ENCODE measurements around the gene RIMS4. TPM values are rescaled to one million over a fixed set of nuclear protein-coding genes. Genes with fewer than 3 reads are reported as not detected.

Gene RIMS4
- polyA plus RNA-seq, 3 donors = not detected

- TF ChIP-seq, protein P1, sequence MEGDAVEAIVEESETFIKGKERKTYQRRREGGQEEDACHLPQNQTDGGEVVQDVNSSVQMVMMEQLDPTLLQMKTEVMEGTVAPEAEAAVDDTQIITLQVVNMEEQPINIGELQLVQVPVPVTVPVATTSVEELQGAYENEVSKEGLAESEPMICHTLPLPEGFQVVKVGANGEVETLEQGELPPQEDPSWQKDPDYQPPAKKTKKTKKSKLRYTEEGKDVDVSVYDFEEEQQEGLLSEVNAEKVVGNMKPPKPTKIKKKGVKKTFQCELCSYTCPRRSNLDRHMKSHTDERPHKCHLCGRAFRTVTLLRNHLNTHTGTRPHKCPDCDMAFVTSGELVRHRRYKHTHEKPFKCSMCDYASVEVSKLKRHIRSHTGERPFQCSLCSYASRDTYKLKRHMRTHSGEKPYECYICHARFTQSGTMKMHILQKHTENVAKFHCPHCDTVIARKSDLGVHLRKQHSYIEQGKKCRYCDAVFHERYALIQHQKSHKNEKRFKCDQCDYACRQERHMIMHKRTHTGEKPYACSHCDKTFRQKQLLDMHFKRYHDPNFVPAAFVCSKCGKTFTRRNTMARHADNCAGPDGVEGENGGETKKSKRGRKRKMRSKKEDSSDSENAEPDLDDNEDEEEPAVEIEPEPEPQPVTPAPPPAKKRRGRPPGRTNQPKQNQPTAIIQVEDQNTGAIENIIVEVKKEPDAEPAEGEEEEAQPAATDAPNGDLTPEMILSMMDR (IDR thresholded peaks at IDR 0.05) = no peak
- peak in 1 of 3 donors; percentile 19 for DNase-seq
- Mint-ChIP-seq H3K9me3 (peaks cover 0 to 2% (median 0%) of the 10 kb centered on the region in 7 donors), H3K27ac (no peak overlapping the region), H3K27me3 (ENCODE audit: low read depth in 3 of 3) (peaks cover 1 to 2% (median 2%) of the 10 kb centered on the region in 3 donors), H3K4me3 (no peak overlapping the region), H3K36me3 (no peaks in the 10 kb centered on the region), H3K4me1 (no peaks in the 10 kb centered on the region)
- Histone ChIP-seq H3K27me3 (ENCODE audit: control insufficient read depth in 2 of 2, insufficient read depth in 2 of 2, low read length in 2 of 2) (no peaks in the 10 kb centered on the region), H3K4me2 (replicated peaks; ENCODE audit: extremely low read depth, low read length, poor library complexity, severe bottlenecking) (no peak overlapping the region), H3K9ac (ENCODE audit: insufficient read depth, low read length, poor library complexity, severe bottlenecking) (no peak overlapping the region), H2AFZ (ENCODE audit: insufficient read depth, low read depth, low read length, poor library complexity, severe bottlenecking) (no peak overlapping the region), H3K36me3 (replicated peaks in 1 of 2; ENCODE audit: control insufficient read depth in 1 of 2, insufficient read depth in 2 of 2, low read length in 2 of 2) (no peaks in the 10 kb centered on the region), H3K79me2 (ENCODE audit: insufficient read depth, low read length) (no peaks in the 10 kb centered on the region), H3K9me3 (replicated peaks in 1 of 2; ENCODE audit: control insufficient read depth in 1 of 2, insufficient read depth in 1 of 2, low read length in 2 of 2) (no peaks in the 10 kb centered on the region), H3K4me3 (replicated peaks in 1 of 3; ENCODE audit: low read depth in 2 of 3, low read length in 3 of 3) (no peak overlapping the region), H3K27ac (ENCODE audit: low read depth in 1 of 2, low read length in 2 of 2) (no peak overlapping the region), H3K4me1 (ENCODE audit: control insufficient read depth in 1 of 2, insufficient read depth in 2 of 2, low read length in 2 of 2) (no peaks in the 10 kb centered on the region), H4K20me1 (ENCODE audit: insufficient read depth, low read length) (no peaks in the 10 kb centered on the region)
- intact Hi-C loops (cut with micrococcal nuclease) = no loop called here
- 72% methylated on average over 3 of the region's 4 CpGs for WGBS (ENCODE audit: insufficient coverage)
These were observed 105.8 kb downstream of the RIMS4 start for GRCh38 chr20:44704551-44704971.

DNA sequence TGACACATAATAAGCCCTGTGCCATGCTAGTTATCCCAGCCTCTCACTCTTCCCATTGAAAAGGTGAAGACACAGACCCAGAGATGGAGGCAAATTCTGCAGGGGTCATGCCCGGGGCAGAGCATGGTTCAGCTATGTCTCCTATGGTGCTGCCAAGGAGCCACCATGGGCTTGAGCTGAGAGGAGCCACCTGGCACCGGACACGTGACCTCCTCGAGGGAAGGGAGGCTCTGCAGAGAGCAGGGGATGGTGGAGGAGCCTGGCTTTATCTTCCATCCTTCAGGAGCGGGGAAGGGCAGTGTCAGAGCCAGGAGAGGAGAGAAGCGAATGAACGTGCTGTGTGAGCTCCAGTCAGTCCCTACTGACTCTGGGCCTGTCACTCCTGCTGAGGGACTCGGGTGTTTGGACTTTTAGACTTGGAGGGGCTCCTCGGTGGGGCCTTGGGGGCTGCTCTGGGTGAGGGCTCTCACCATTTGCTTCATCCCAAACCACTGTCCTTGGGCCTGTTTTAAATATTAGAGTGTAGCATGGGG is 106.3 kb downstream of the RIMS4 start:
- no peaks in the 10 kb centered on the region for H3K36me3 Mint-ChIP-seq
- H3K36me3 ChIP-seq (replicated peaks in 1 of 2; ENCODE audit: control insufficient read depth in 1 of 2, insufficient read depth in 2 of 2, low read length in 2 of 2) = no peaks in the 10 kb centered on the region
- H3K27ac ChIP-seq (ENCODE audit: low read depth in 1 of 2, low read length in 2 of 2) = no peak overlapping the region
- no peak for DNase-seq
- H3K4me2 ChIP-seq (replicated peaks; ENCODE audit: extremely low read depth, low read length, poor library complexity, severe bottlenecking) = no peak overlapping the region
- peaks cover 1 to 2% (median 2%) of the 10 kb centered on the region in 3 donors for H3K27me3 Mint-ChIP-seq (ENCODE audit: low read depth in 3 of 3)
- no peak overlapping the region for H3K27ac Mint-ChIP-seq
- H3K9ac ChIP-seq (ENCODE audit: insufficient read depth, low read length, poor library complexity, severe bottlenecking) = no peak overlapping the region
- H4K20me1 ChIP-seq (ENCODE audit: insufficient read depth, low read length) = no peaks in the 10 kb centered on the region
- peaks cover 0 to 2% (median 0%) of the 10 kb centered on the region in 7 donors for H3K9me3 Mint-ChIP-seq
- intact Hi-C loops (cut with micrococcal nuclease) = no loop called here
- TF ChIP-seq, protein P1 (IDR thresholded peaks at IDR 0.05) = no peak
- no peaks in the 10 kb centered on the region for H3K9me3 ChIP-seq (replicated peaks in 1 of 2; ENCODE audit: control insufficient read depth in 1 of 2, insufficient read depth in 1 of 2, low read length in 2 of 2)
- H3K4me1 Mint-ChIP-seq = no peaks in the 10 kb centered on the region
- no peak overlapping the region for H3K4me3 ChIP-seq (replicated peaks in 1 of 3; ENCODE audit: low read depth in 2 of 3, low read length in 3 of 3)
- no peaks in the 10 kb centered on the region for H3K79me2 ChIP-seq (ENCODE audit: insufficient read depth, low read length)
- WGBS (ENCODE audit: insufficient coverage) = 94% methylated on average over 8 of the region's 9 CpGs
- no peak overlapping the region for H2AFZ ChIP-seq (ENCODE audit: insufficient read depth, low read depth, low read length, poor library complexity, severe bottlenecking)
- no peaks in the 10 kb centered on the region for H3K27me3 ChIP-seq (ENCODE audit: control insufficient read depth in 2 of 2, insufficient read depth in 2 of 2, low read length in 2 of 2)
- H3K4me3 Mint-ChIP-seq = no peak overlapping the region
- no peaks in the 10 kb centered on the region for H3K4me1 ChIP-seq (ENCODE audit: control insufficient read depth in 1 of 2, insufficient read depth in 2 of 2, low read length in 2 of 2)

All from CD14-positive monocyte (primary cell).